Measurements from ENCODE around the gene POLR1H. TPM values are rescaled to one million over a fixed set of nuclear protein-coding genes. Genes with fewer than 3 reads are reported as not detected.

POLR1H gene
- total and polyA plus RNA-seq, 9 donors = 23.1 to 46.6 (median 28.3) TPM

DNA sequence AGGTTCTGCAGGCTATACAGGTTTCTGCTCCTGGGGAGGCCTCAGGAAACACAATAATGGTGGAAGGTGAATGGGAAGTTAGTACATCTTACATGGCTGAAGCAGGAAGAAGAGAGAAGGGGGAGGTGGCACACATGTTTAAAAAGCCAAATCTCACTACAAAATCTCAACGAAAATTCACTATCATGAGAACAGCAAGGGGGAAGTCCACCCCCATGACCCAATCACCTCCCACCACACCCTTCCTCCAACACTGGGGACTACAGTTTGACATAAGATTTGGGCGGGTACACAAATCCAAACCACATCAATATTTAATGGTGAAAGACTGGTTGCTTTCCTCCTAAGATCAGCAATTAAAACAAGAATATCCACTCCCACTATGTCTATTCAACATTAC, 13.8 kb upstream of the POLR1H start:
- intact Hi-C loops (cut with DNase I) = no loop called here
- no peak overlapping the region for H3K4me3 ChIP-seq
- no peak overlapping the region for H3K27ac ChIP-seq
- H3K27me3 ChIP-seq = no peaks in the 10 kb centered on the region
- H3K4me1 ChIP-seq (ENCODE audit: insufficient read depth) = no peaks in the 10 kb centered on the region
- H3K36me3 ChIP-seq = no peaks in the 10 kb centered on the region
- H3K9me3 ChIP-seq = no peaks in the 10 kb centered on the region
- 81 to 86% (median 84%) methylated on average over 2 of the region's 2 CpGs for WGBS, 3 donors
- no peak for DNase-seq
- TF ChIP-seq POLR2A (IDR thresholded peaks at IDR 0.05) = no peak
- TF ChIP-seq EP300 (IDR thresholded peaks at IDR 0.05) = no peak

- Histone ChIP-seq H3K4me1 (ENCODE audit: insufficient read depth) (no peaks in the 10 kb centered on the region), H3K27ac (no peak overlapping the region), H3K9me3 (no peaks in the 10 kb centered on the region), H3K4me3 (no peak overlapping the region), H3K27me3 (no peaks in the 10 kb centered on the region), H3K36me3 (no peaks in the 10 kb centered on the region)
- WGBS, 3 donors = 85 to 89% (median 87%) methylated on average over 3 of the region's 3 CpGs
- no peak for DNase-seq
- intact Hi-C loops (cut with DNase I) = no loop called here
- TF ChIP-seq CTCF (IDR thresholded peaks at IDR 0.05) (no peak), POLR2A (IDR thresholded peaks at IDR 0.05) (no peak), EP300 (IDR thresholded peaks at IDR 0.05) (no peak)
Measured at GRCh38 chr6:30053682-30054081, 7.4 kb upstream of the POLR1H start.

- intact Hi-C loops (cut with DNase I) = no loop called here
- WGBS, 3 donors = 40 to 59% (median 59%) methylated on average over 1 of the region's 1 CpG
- H3K36me3 ChIP-seq = no peaks in the 10 kb centered on the region
- H3K27ac ChIP-seq = no peak overlapping the region
- DNase-seq = no peak
- no peaks in the 10 kb centered on the region for H3K9me3 ChIP-seq
- H3K4me3 ChIP-seq = no peak overlapping the region
- H3K27me3 ChIP-seq = no peaks in the 10 kb centered on the region
- TF ChIP-seq POLR2A (IDR thresholded peaks at IDR 0.05) = no peak
- no peak for TF ChIP-seq CTCF (IDR thresholded peaks at IDR 0.05)
- no peak for TF ChIP-seq EP300 (IDR thresholded peaks at IDR 0.05)
- H3K4me1 ChIP-seq (ENCODE audit: insufficient read depth) = peaks cover 2% of the 10 kb centered on the region
Measured at GRCh38 chr6:30055513-30055912, 5.6 kb upstream of the POLR1H start.

- Histone ChIP-seq H3K4me3 (peak overlapping the region; percentile 89), H3K27me3 (no peaks in the 10 kb centered on the region), H3K36me3 (no peaks in the 10 kb centered on the region), H3K27ac (peak overlapping the region; percentile 26 to 88), H3K4me1 (ENCODE audit: insufficient read depth) (peaks cover 5% of the 10 kb centered on the region), H3K9me3 (no peaks in the 10 kb centered on the region)
- TF ChIP-seq EP300 (IDR thresholded peaks at IDR 0.05) (no peak), CTCF (IDR thresholded peaks at IDR 0.05) (no peak), POLR2A (IDR thresholded peaks at IDR 0.05) (no peak)
- intact Hi-C loops (cut with DNase I) = no loop called here
- peak in 2 of 5 donors; percentile 16 to 48 for DNase-seq
- 0% methylated on average over 24 of the region's 24 CpGs for WGBS, 3 donors
Measured at GRCh38 chr6:30060606-30061091, 416 bp upstream of the POLR1H start.

DNA sequence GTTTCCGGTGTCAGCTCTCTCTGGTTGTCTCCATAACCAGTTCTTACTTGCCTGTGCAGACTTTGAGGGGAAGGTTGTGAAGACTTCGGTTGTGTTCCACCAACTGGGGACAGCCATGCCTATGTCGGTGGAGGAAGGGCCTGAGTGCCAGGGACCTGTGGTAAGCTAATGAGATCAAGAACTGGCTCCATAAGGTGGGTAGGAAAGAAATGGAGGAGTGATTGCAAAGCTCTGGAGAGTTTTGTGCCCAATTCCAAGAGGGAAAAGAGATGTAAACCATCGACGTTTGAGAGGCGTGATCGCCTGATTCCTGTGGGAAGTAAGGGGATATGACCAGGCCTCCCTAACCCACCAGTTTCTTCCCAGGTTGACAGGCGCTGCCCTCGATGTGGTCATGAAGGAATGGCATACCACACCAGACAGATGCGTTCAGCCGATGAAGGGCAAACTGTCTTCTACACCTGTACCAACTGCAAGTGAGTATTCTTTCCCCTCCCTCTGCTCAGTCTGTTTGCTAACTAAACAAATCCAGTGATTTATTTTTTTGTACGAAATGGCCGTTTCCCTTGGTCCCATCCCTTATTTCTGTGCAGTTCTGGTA, 893 bp downstream of the POLR1H start:
- intact Hi-C loops (cut with DNase I) = no loop called here
- H3K4me1 ChIP-seq (ENCODE audit: insufficient read depth) = peaks cover 5% of the 10 kb centered on the region
- H3K4me3 ChIP-seq = peak overlapping the region; percentile 89
- no peaks in the 10 kb centered on the region for H3K9me3 ChIP-seq
- TF ChIP-seq POLR2A (IDR thresholded peaks at IDR 0.05) (no peak), EP300 (IDR thresholded peaks at IDR 0.05) (no peak), CTCF (IDR thresholded peaks at IDR 0.05) (no peak)
- WGBS, 3 donors = 45 to 57% (median 51%) methylated on average over 13 of the region's 13 CpGs
- DNase-seq = peak in 1 of 5 donors; percentile 20
- H3K27ac ChIP-seq = peak overlapping the region; percentile 1 to 88
- H3K36me3 ChIP-seq = no peaks in the 10 kb centered on the region
- no peaks in the 10 kb centered on the region for H3K27me3 ChIP-seq
